Measurements from ENCODE around the gene FOXO1.
"Not testable (repeated sequence)": the region's sequence is repeated elsewhere in the genome, so short reads cannot be mapped to it uniquely, and the experiment has no call there.

The FOXO1 gene

DNA sequence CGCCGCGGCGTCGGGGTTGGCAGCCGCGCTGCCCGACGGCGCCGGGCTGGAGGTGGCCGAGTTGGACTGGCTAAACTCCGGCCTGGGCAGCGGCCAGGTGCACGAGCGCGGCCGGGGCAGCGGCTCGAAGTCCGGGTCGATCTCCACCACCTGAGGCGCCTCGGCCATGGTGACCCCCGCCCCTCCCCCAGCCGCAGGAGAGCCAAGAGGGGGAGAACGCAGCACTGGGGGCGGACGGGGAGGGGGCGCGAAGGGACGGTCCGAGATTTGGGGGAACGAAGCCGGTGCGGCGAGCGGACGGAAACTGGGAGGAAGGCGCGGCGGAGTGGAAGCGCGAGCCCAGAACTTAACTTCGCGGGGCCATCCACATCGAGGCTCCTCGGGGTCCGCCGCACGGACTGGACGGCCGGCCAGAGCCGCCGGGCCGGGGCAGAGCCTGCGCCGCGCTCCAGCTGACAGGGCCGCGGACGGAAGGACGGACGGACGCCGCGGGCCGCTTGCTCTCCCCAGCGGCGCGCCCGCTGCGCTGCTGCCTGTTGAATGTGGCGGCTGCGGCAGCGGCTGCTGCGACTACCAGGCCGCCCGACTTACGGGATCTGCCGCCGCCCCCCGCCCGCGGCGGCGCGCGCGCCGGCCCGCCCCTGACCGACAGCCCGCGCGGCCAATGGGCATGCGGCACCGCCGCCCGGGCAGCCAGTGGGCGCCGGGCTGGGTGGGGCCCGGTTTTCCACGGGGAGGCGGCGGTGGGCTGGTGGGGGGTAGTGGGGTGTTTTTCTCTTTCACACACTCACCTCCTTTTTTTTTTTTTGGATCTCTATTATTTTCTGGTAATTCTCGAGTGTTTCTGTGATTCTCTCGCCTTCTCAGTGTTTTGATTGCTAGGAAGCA lies at the start of gene FOXO1:
TSS of gene FOXO1 (minus strand) at position 597 of the 888 bp plus-strand sequence. CDS start at position 168, 429 bp downstream.
- peak within 1 kb of the TSS; percentile 97 to 100 for H3K27ac ChIP-seq
- H3K27me3 ChIP-seq: no peaks in the 10 kb centered on the region
- TF ChIP-seq, protein P1, sequence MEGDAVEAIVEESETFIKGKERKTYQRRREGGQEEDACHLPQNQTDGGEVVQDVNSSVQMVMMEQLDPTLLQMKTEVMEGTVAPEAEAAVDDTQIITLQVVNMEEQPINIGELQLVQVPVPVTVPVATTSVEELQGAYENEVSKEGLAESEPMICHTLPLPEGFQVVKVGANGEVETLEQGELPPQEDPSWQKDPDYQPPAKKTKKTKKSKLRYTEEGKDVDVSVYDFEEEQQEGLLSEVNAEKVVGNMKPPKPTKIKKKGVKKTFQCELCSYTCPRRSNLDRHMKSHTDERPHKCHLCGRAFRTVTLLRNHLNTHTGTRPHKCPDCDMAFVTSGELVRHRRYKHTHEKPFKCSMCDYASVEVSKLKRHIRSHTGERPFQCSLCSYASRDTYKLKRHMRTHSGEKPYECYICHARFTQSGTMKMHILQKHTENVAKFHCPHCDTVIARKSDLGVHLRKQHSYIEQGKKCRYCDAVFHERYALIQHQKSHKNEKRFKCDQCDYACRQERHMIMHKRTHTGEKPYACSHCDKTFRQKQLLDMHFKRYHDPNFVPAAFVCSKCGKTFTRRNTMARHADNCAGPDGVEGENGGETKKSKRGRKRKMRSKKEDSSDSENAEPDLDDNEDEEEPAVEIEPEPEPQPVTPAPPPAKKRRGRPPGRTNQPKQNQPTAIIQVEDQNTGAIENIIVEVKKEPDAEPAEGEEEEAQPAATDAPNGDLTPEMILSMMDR (IDR thresholded peaks at IDR 0.05): no peak
- no peaks in the 10 kb centered on the region for H3K36me3 ChIP-seq
- no peaks in the 10 kb centered on the region for H3K9me3 ChIP-seq
- intact Hi-C loops (cut with DNase I; ENCODE audit: low total_unique reads): loop anchor here (10.0 kb wide), 1 partner anchor 191 kb away; no protein-coding TSS in a partner anchor
- H3K4me1 ChIP-seq: peaks cover 0 to 38% (median 15%) of the 10 kb centered on the region in 4 donors
- DNase-seq: peak; percentile 84 to 95
- peak within 1 kb of the TSS; percentile 71 to 99 for H3K4me3 ChIP-seq

DNA sequence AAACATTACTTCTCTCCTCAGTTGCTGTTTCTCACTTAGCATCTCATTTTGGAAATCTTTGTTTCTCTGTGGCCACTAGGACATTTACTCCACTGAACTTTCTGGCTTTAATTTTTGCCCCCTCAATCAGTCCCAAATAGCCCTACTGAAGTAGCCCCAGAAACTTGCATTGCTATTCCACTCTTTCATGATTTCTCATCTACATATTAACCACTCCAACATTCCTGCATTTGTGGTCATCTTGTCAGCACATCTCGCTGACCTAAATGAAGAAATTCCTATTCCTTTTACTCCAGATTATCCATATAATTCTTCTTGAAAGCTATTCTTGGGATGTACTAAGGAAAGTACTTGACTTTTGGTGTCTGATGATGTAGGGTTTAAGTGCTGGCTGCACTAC lies 48.0 kb upstream of the FOXO1 start:
- H3K27ac ChIP-seq; H3K27me3 ChIP-seq; DNase-seq; H3K4me1 ChIP-seq; intact Hi-C loops (cut with DNase I; ENCODE audit: low total_unique reads); H3K4me3 ChIP-seq: not testable (repeated sequence)
- H3K36me3 ChIP-seq: peaks cover 43 to 49% (median 48%) of the 10 kb centered on the region in 3 donors
- peaks cover 0 to 47% (median 28%) of the 10 kb centered on the region in 3 donors for H3K9me3 ChIP-seq

DNA sequence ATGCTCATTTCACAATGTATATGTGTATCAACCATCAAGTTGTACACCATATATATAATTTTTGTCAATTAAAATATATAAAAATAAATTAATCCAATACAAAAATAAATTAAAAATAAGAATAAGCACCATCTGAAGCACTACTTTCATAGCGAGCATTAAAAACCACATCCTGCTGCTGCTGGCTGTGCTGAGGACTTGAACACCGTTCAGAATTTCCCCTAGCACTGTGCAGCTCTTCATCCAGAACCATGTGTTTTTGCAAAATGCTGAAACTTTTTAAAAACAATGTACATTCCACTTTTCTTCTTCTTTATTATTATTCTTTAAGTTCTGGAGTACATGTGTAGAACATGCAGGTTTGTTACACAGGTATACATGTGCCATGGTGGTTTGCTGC lies 40.0 kb upstream of the FOXO1 start:
- Histone ChIP-seq H3K4me1 (no peaks in the 10 kb centered on the region), H3K9me3 (peaks cover 4 to 59% (median 33%) of the 10 kb centered on the region in 3 donors), H3K4me3 (no peak overlapping the region), H3K27me3 (no peaks in the 10 kb centered on the region), H3K27ac (no peak overlapping the region), H3K36me3 (no peaks in the 10 kb centered on the region)
- DNase-seq: no peak
- TF ChIP-seq, protein P1 (IDR thresholded peaks at IDR 0.05): no peak
- intact Hi-C loops (cut with DNase I; ENCODE audit: low total_unique reads): no loop called here

DNA sequence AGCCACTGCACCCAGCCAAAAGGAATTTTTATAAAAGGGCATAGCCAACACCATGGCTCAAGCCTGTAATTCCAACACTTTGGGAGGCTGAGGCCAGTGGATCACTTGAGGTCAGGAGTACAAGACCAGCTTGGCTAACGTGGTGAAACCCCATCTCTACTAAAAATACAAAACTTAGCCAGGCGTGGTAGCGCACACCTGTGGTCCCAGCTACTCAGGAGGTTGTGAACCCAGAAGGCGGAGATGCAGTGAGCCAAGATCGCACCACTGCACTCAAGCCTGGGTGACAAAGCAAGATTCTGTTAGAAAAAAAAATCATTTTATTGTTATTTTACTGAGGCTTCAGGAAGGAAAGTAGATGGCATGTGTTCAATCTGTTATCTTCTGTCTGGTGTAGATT lies 31.3 kb upstream of the FOXO1 start:
- no peak for DNase-seq
- Histone ChIP-seq H3K27ac (no peak overlapping the region), H3K36me3 (no peaks in the 10 kb centered on the region), H3K27me3 (no peaks in the 10 kb centered on the region), H3K4me3 (no peak overlapping the region), H3K9me3 (no peaks in the 10 kb centered on the region), H3K4me1 (no peaks in the 10 kb centered on the region)
- TF ChIP-seq, protein P1 (IDR thresholded peaks at IDR 0.05): no peak
- intact Hi-C loops (cut with DNase I; ENCODE audit: low total_unique reads): no loop called here

DNA sequence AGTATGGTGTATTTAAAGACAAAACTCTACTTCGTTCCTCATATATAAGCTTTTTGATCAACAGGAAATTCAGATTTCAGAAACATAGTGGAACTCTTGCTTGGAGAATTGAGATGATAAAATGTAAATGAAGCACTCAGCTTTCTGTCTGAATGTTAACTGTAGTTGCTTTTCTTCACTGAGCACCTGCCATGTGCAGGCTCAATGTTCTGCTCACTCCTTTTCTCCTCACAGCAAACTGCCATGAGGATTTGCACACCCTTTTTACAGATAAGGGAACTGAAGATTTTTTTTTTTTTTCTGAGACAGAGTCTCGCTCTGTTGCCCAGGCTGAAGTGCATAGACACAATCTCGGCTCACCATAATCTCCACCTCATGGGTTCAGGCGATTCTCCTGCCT lies 28.0 kb upstream of the FOXO1 start:
- Histone ChIP-seq H3K9me3 (no peaks in the 10 kb centered on the region), H3K27ac (no peak overlapping the region), H3K4me3 (no peak overlapping the region), H3K4me1 (no peaks in the 10 kb centered on the region), H3K27me3 (no peaks in the 10 kb centered on the region), H3K36me3 (no peaks in the 10 kb centered on the region)
- DNase-seq: no peak
- TF ChIP-seq, protein P1 (IDR thresholded peaks at IDR 0.05): no peak
- intact Hi-C loops (cut with DNase I; ENCODE audit: low total_unique reads): no loop called here

DNA sequence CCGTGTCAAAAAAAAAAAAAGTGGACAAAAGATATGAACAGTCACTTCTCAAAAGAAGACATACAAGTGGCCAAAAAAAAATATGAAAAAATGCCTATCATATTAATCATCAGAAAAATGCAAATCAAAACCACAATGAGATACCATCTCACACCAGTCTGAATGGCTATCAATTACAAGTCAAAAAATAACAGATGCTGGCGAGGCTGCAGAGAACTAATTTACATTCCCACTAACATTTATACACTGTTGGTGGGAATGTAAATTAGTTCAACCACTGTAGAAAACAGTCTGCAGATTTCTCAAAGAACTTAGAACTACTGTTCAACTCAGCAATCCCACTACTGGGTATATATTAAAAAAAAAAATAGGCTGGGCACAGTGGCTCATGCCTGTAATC lies 26.5 kb upstream of the FOXO1 start:
- H3K27me3 ChIP-seq: no peaks in the 10 kb centered on the region
- intact Hi-C loops (cut with DNase I; ENCODE audit: low total_unique reads): no loop called here
- H3K27ac ChIP-seq: no peak overlapping the region
- DNase-seq: no peak
- H3K9me3 ChIP-seq: no peaks in the 10 kb centered on the region
- no peaks in the 10 kb centered on the region for H3K36me3 ChIP-seq
- no peaks in the 10 kb centered on the region for H3K4me1 ChIP-seq
- TF ChIP-seq, protein P1 (IDR thresholded peaks at IDR 0.05): no peak
- no peak overlapping the region for H3K4me3 ChIP-seq

Measured in tibial artery (tissue), 4 donors.